Glomerular visceral epithelial cell (primary cell): ENCODE measurements around the gene EZH2.
A peak's percentile ranks its signal among the peaks of the same experiment; 100 is the strongest.

Experiments
- DNase-seq: peaks from one replicate; pipeline ENCODE4 v3.0.0-alpha.2; 2016; ENCODE audit errors: extremely low spot score

Gene EZH2

DNA sequence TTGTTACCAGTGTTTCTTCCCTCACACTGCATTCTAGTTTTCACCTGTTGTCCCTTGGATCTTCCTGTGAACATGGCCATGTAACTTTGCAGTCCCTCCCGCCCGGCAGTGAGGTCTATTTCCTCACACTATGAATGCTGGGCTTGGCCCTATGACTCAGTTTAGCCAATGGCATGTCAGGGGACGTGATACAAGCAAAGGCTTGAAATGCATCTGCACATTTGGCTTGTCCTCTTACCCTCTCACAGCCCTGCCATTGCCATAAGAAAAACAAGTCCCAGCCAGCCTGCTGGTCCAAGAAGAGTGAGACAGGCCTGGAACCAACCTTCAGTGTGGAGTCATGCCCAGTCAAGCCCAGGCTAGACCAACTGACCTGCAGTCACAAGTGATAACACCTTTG, 17.1 kb upstream of the EZH2 start:
- no peak for DNase-seq

DNA sequence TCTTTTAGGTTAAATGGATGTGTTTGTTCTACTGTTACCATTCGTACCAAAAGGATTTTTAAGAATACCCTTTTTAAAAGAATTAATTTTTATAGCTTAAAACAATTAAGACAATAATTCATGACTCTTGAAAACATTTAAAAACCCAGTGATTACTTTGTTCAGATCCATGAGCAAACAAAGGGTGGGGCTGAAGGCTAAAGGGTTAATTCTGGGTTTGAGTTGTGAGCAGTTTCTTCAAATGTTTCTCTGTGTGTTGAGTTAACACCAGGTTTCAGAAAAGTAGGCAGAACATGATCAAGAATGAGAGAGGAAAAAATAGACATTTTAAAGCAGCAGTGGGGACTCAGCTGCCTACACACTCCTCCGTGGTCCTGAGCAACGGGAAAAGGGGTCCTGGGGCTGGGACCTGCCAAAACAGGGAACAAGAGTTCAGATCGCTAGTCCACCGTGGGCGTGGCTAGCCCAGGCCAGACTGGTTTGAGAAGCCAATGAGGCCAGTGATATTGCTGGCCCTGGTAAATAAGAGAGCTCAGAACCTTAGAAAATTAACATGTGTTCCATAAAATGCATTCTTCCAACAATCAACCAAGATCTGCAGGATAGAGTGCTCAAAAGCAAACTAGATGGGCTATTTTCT, 14.9 kb upstream of the EZH2 start:
- no peak for DNase-seq

DNA sequence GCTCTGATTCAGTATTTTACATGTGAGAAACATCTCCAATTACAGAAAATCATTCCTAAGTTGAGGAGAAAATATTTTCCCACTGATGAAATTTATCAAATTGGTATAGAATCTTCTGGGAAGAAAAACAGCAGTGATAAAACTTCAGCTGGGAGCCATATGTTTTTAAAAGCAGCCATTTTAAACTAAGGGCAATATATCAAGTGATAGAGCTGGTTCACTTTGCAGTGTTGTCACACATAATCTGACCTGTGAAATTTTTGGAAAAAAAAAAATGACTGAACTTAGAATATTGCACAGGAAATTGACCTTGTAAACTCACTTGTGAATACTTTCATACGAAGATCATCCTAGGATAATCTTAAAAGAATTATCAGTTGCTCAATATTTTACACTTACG, 10.5 kb upstream of the EZH2 start:
- DNase-seq = no peak

DNA sequence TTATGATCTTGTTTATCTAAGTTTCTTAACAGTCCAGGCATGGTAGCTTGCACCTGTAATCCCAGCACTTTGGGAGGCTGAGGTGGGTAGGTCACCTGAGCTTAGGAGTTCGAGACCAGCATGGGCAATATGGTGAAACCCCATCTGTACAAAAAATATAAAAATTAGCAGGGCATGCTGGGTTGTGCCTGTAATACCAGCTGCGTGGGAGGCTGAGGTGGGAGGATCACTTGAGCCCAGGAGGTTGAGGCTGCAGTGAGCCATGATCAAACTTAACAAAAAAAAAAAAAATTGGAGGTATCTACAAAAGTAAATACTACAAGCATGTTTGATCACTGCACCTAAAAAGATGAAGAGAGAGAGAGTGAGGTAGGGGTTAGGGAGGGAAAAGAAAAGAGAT, 9.0 kb upstream of the EZH2 start:
- DNase-seq = no peak

DNA sequence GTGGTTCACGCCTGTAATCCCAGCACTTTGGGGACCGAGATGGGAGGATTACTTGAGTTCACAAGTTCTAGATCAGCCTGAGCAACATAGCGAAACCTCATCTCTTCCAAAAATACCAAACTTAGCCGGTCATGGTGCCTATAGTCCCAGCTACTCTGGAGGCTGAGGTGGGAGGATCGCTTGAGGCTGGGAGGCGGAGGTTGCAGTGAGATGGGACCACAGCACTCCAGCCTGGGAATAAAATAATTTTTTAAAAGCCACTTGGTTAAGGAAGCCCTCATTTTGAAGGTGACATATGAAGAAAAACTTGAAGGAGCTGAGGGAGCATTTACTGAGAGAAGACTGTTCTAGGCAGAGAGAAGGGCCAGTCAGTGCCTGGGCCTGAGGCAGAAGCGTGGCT, 4.2 kb upstream of the EZH2 start:
- DNase-seq = no peak

DNA sequence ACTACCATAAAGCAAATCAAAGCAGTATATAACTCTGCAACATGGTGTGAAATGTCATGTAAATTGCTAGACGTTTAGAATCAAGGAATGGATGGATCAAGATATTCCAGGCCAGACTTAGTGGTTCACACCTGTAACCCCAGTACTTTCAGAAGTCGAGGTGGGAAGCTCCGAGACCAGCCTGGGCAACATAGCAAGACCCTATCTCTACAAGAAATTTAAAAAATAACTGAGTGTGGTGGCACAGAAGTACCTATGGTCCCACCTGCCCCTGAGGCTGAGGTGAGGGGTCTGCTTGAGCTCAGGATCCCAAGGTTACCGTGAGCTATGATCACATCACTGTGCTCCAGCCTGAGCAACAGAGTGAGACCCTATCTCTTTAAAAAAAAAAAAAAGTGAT, 2.8 kb upstream of the EZH2 start:
- DNase-seq = no peak

DNA sequence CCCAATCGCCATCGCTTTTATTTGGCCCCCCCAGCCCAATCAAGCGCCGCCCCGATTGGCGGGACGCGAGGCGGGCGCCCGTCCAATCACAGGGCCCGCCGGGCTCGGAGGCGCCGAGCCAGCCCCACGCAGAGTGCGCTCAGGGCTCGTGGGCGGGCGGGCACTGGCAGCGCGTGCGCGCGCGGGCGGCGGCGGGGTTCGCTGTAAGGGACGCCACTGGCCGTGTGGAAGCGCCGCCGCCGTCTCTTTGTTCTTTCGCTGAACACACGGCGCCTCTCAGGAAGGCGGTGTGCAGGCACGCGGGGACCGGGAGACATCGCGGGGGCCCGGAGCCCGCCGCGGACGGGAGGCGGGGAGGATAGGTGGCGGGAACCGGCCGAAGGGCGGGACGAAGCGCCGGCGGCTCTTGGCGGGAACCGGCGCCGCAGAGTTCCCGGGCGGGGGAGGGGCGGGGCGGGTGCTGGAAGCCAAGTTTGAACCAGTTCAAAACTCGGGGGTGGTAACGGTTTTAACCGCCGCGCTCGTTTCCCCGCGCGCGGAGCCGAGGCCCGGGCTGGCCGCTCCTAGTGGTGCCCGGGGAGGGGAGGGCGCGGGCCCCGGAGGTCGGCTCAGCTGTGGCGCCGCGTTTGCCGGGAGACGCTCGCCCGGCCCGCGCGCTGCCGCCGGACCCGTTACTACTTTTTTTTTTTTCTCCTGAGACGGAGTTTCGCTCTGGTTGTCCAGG, 370 bp upstream of the EZH2 start:
- DNase-seq = peak; percentile 94

DNA sequence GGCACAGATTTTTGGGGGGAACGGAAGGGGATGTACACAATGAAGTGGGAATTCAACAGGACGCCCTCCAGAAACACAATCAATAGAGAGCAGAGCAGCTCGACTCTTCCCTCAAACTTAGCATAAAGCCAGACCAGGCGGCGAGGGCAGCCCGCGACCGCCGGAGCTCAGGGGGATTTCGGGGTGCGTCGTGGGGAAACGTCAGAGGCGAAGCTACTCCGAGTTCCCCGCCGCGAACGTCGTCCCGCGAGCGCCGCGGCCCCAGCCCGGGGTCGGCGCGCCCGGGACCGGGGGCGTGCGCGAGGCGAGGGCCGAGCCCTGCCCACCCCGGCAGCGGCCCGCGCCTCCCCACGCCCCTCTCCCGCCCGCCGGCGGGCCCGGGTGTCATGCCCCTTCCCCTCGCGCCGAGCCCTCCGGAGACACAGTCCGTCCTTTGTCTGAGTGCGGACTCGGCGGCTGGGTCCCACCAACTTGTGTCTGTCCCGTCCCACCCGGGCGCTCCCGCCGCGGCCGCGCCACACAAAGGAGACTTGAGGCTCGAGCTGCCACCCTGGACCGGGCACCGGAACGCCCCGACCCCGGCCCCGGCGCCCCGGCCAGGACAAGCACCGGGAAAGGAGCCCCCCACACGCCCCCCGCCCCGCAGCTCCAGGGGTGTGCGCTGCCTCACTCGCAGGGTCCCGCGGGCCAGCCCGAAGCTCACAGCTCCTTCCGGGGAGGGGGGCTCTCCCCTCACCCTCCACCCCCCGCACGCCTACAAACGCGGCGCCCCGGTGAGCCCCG, 634 bp downstream of the EZH2 start:
- peak; percentile 28 for DNase-seq

DNA sequence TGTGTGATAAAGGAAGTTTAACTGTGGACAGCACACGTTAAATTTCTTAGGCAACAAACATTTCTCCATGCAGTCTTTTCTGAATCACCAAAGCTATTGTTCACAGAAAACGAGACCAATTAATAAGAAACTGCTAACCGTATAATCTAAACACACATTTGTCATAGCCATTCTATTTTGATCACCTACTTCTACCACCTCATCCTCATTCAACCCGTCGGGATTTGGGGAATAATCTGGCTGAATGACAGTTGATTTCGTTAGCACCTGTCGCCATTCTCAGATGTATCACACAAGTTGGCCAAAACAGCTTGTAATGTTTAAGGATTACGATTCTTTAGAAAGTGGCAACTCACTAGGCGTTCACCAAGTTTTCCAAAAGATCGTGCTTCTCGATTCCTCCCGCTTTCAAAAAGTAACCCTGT, 1.2 kb downstream of the EZH2 start:
- DNase-seq = no peak

DNA sequence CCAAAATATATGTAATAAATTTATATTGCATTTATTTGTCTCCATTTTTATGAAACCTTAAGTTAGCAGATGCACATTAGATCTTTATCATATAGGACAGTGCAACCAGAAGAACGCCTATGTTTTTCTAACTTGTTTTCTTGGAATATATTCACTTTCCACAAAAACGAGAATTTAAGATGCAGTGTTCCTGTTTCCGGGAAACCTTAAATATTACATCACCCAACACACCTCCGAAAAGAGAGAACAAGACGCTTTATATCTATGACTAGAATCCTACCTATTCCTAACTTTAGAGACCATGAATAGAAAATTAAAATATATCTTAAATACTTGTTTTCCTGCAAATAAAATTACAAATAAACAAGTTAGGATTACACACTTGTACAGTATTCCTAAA, 1.9 kb downstream of the EZH2 start:
- no peak for DNase-seq

DNA sequence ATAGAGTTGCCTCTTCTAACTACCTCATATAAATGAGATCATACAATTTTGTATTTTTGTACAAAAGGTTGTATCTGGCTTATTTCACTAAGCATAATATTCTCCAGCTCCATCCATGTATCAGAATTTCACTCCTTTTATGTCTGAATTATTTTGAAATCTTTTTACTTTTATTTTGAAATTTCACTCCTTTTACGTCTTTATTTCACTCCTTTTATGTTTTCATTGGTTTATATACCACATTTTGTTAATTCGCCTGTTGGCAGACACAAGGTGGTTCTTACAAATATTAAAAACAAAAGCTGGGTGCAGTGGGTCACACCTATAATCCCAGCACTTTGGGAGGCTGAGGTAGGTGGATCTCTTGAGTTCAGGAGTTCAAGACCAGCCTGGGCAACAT, 5.8 kb downstream of the EZH2 start:
- DNase-seq = no peak

DNA sequence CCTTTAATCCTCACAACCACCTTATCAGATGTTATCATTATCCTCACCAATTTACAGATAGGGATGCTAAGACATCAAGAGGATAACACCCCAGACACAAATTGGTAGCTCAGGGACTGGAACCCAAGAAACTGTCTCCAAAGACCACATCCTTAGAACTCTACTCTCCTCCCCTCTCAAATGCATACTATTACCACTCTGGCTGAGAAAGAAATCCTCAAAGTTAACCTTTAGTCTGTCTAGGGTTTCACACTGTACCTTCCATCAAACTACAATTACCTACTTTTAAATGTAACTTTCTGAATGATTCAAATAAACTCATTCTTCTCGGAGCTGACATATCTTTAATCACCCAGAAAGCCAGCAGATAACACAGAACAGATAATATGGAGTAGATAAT, 6.6 kb downstream of the EZH2 start:
- DNase-seq = no peak

DNA sequence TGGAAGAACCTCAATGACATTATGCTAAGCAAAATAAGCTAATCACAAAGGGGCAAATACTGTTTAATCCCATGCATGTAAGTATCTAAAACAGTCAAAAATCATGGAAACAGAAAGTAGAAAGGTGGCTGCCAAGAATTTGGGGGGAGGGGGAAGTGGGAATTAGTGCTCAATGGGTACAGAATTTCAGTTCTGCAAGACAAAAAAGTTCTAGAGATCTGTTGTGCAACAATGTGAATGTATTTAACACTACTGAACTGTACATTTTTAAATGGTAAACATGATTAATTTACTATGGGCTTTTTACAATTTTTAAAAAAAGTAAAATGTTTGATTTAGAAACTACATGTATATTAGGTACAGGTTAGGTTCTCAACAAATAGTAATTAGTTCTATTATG, 11.9 kb downstream of the EZH2 start:
- no peak for DNase-seq

DNA sequence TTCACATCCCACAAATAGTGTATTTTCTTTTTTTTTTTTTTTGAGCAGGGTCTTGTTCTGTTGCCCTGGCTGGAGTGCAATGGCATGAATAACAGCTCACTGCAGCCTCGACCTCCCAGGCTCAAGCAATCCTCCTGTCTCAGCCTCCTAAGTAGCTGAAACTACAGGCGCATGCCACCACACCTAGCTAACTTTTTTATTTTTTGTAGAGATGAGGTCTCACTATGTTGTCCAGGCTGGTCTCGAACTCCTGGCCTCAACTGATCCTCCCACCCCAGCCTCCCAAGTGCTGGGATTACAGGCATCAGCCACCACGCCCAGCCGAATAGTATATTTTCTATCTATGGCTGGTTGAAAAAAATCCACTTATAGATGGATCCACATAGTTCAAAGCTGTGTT, 12.5 kb downstream of the EZH2 start:
- no peak for DNase-seq

DNA sequence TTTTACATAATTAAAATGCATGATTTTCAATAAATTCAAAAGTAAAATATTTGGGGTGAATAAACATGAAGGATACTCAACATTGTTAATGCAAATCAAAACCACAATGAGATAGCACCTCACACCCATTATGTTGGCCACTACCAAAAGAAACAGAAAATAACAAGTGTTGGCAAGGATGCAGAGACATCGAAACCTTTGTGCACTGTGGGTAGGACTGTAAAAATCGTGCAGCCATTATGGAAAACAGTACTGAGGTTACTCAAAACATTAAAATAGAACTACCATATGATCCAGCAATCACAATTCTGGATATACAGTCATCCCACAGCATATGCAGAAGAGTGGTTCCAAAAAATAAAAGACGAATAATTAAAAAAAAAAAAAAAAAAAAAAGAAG, 13.1 kb downstream of the EZH2 start:
- no peak for DNase-seq

DNA sequence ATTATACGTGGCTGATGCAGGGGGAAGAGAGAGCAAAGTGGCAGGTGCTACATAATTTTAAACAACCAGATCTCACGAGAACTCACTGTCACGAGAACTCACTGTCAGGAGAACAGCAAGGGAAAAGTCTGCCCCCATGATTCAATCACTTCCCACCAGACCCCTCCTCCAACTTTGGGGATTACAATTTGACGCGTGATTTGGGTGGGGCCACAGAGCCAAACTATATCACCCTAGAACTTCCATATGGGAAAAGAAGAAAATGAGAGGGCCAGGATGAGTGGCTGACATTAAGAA, 15.8 kb downstream of the EZH2 start:
- no peak for DNase-seq

DNA sequence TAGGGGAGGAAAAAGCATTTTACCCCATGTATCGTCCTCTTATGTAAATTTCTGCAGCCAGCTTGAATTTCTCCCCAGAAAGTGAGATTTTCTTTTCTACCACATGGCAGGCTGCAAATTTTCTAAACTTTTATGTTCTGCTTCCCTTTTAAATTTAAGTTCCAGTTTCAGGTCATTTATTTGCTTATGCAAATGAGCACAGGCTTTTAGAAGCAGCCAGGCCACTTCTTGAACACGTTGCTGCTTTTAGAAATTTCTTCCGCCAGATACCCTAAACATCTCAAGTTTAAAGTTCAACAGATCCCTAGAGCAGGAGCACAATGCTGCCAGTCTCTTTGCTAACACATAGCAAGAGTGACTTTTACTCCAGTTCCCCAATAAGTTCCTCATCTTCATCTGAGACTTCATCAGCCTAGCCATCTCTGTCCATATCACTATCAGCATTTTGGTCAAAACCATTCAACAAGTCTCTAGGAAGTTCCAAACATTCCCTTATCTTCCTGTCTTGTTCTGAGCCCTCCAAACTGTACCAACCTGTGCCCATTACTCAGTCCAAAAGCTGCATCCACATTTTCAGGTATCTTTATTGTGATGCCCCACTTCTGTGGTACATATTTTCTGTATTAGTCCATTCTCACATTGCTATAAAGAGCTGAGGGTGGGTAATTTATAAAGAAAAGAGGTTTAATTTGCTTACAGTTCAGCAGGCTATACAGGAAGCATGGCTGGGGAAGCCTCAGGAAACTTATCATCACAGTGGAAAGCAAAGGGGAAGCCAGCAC, 16.3 kb downstream of the EZH2 start:
- DNase-seq = no peak

DNA sequence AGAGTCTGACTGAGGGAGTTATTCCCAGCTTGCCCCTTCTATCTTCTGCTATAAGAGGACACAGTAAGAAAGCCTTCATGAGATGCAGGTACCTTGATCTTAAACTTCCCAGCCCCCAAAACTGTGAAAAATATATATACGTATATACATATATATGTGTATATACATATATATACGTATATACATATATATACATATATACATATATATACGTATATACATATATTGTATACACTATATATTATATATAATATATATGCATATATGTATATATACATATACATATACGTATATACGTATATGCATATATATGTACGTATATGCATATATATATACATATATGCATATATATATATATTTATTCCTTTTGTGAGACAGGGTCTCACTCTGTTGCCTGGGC, 17.7 kb downstream of the EZH2 start:
- no peak for DNase-seq

DNA sequence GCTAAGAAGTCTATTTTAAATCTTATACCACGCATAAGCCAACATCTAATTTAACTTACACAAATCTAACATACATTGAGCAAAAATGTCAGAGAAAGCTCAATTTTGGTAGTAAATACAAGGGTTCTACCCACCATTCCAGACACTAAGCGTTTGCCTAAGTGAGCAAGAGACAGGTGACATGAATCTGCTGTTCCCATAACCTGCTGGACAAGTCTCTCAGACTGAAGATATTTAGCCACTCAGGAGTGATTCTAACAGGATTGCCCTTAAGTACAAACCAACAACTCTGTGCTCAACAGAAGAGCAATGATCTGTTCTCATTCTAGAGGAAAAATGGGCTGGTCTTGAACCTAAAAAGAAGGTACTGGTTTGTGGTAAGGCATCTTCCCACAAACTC, 18.8 kb downstream of the EZH2 start:
- DNase-seq = no peak

DNA sequence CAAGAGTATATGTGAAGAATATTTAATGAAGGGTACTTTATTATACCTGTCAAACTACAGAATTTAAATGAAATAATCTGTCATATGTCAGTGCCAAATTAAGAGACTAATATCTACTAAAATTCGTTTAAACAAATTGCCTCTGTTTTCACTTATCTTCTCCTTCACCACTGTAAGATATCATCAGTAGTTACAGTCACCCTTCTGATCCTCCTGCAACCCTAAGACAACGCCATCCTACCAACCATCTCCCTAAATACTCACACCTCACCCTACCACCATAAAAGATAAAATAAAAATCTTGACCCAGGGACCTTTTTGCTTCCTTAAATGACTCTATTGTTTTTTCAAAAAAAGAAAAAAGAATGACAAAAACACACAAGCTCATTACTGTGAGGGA, 20.8 kb downstream of the EZH2 start:
- no peak for DNase-seq

DNA sequence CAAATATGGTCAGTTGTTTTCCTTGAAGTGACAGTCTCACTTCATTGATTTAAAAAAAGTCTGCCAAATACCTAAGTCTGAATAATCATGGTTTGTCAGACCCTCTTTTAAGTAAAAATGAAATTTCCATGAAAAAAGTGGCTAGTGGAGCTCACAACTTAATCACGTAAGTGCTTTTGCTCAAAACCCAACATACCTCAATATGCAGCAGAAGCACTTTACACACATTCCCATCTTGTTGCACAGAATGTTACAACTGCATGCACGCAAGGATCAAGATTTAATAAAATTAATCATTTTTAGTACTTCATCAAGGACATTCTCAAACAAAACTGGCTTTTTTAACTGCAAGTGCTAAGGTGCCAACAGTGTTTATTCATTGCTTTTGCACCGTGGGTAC, 21.6 kb downstream of the EZH2 start:
- DNase-seq = no peak

DNA sequence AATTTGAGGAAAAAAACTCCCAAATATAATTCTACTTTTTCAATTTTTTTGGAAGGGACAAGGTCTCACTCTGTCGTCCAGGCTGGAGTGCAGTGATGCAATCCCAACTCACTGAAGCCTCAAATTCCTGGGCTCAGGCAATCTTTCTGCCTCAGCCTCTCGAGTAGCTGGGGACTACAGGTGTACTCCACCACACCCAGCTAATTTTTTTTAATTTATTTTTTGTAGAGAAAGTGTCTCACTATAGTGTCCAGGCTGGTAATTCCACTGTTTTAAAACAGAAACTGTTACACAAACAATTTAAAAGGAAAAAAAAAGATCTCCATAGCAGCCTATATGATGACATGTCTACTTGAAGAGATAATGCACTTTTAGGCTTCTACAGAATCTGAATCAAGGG, 25.6 kb downstream of the EZH2 start:
- no peak for DNase-seq

DNA sequence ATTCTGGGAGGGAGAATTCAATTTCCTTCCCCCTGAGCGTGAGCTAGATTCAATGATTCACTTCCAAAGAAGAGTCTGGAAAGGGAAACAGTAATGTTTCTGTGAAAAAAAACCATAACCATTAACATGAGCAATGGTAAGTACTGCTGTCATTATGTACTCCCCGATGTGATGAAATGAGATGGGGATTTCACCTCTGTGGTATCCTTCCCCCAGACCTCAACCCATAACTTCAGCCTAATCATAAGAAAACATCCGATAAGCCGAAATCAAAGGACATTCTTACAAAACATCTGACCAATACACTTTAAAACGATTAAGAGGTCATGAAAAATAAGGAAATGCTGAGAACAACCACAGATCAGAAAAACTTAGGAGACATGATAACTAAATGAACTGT, 27.2 kb downstream of the EZH2 start:
- peak; percentile 59 for DNase-seq
